ENCODE results near the gene CSTPP1. TPM values are rescaled to one million over a fixed set of nuclear protein-coding genes. Genes with fewer than 3 reads are reported as not detected.

The CSTPP1 gene
- polyA plus RNA-seq, 1 experiment, result 48.7 TPM

DNA sequence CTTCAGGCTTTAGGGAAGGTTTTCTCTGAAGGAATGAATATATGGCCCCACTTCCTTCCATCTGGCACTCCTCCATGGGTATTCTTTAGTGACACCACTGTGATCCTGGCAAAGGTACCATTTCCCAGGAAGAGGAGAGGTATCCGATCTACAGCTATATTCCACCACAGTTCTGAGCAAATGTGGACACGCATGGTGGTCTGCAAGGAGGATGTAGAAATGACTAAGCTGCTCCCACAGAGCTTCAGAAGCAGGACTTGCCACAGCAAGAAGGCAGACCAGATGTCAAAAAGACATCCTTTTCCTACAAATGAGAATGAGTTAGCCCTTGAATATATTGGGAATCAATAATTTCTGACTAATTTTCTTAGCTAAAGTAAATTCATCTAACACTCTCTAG is 194.6 kb downstream of the CSTPP1 start:
- ChIA-PET POLR2A (no interaction called here), CTCF (interaction anchor here (0.6 to 1.5 kb wide), 4 partner anchors 9 to 147 kb away, joined by 3 to 6 read pairs (median 4); no protein-coding TSS in a partner anchor)
- Histone ChIP-seq H3K27me3 (ENCODE audit: control insufficient read depth, insufficient read depth, low read length) (no peaks in the 10 kb centered on the region), H3K36me3 (ENCODE audit: control insufficient read depth, insufficient read depth, low read length) (no peaks in the 10 kb centered on the region), H3K4me3 (ENCODE audit: low read depth, low read length) (no peak overlapping the region)
- TF ChIP-seq, protein P1, sequence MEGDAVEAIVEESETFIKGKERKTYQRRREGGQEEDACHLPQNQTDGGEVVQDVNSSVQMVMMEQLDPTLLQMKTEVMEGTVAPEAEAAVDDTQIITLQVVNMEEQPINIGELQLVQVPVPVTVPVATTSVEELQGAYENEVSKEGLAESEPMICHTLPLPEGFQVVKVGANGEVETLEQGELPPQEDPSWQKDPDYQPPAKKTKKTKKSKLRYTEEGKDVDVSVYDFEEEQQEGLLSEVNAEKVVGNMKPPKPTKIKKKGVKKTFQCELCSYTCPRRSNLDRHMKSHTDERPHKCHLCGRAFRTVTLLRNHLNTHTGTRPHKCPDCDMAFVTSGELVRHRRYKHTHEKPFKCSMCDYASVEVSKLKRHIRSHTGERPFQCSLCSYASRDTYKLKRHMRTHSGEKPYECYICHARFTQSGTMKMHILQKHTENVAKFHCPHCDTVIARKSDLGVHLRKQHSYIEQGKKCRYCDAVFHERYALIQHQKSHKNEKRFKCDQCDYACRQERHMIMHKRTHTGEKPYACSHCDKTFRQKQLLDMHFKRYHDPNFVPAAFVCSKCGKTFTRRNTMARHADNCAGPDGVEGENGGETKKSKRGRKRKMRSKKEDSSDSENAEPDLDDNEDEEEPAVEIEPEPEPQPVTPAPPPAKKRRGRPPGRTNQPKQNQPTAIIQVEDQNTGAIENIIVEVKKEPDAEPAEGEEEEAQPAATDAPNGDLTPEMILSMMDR (IDR thresholded peaks at IDR 0.05; ENCODE audit: insufficient read depth, low read depth, low read length), result no peak
- no peak for DNase-seq (ENCODE audit: low read depth)

DNA sequence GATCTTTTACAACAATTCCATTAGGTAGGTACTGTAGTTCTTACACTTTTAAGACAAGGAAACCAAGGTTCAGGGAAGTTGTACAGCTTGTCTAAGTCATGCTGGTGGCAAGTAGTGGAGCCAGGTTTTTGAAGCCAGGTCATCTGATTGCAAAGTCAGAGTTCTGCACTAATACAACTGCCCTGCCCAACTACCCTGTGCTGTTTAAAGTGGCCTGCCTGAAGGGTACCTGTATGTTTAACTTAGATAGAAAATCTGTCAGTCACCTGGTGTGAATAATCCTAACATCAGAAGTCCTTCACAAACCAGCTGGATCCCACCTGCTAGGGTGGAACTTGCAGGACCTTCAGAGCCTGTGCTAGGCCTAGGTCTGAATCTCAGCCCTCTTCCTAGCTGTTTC is 195.9 kb downstream of the CSTPP1 start:
- DNase-seq (ENCODE audit: low read depth), result no peak
- CTCF ChIA-PET, result interaction anchor here (2.3 to 2.7 kb wide), 2 partner anchors 10 to 20 kb away, joined by 6 read pairs; no protein-coding TSS in a partner anchor
- Histone ChIP-seq H3K36me3 (ENCODE audit: control insufficient read depth, insufficient read depth, low read length) (no peaks in the 10 kb centered on the region), H3K4me3 (ENCODE audit: low read depth, low read length) (no peak overlapping the region), H3K27me3 (ENCODE audit: control insufficient read depth, insufficient read depth, low read length) (no peaks in the 10 kb centered on the region)
- POLR2A ChIA-PET, result no interaction called here
- TF ChIP-seq, protein P1 (IDR thresholded peaks at IDR 0.05; ENCODE audit: insufficient read depth, low read depth, low read length), result no peak

DNA sequence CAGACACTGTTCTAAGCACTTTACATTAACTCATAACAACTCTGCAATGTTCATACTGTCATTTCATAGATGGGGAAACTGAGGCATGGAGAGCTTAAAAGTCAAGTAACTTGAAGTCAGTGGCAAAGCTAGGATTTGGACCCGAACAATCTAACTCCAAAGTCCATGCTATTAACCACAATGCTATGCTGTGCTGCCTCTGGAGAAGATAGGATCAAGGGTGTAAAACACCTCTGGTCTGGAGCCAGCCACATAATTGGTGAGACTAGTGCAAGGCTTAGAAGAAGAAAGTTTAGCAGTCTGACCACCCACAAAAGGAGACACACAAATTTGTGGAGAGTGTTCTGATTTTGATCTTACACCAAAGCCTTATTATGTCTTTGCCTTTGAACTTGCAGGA is 196.4 kb downstream of the CSTPP1 start:
- H3K4me3 ChIP-seq (ENCODE audit: low read depth, low read length), result no peak overlapping the region
- no peaks in the 10 kb centered on the region for H3K36me3 ChIP-seq (ENCODE audit: control insufficient read depth, insufficient read depth, low read length)
- ChIA-PET POLR2A (no interaction called here), CTCF (interaction anchor here (2.3 to 2.7 kb wide), 2 partner anchors 10 to 20 kb away, joined by 6 read pairs; no protein-coding TSS in a partner anchor)
- DNase-seq (ENCODE audit: low read depth), result no peak
- H3K27me3 ChIP-seq (ENCODE audit: control insufficient read depth, insufficient read depth, low read length), result no peaks in the 10 kb centered on the region
- TF ChIP-seq, protein P1 (IDR thresholded peaks at IDR 0.05; ENCODE audit: insufficient read depth, low read depth, low read length), result no peak

DNA sequence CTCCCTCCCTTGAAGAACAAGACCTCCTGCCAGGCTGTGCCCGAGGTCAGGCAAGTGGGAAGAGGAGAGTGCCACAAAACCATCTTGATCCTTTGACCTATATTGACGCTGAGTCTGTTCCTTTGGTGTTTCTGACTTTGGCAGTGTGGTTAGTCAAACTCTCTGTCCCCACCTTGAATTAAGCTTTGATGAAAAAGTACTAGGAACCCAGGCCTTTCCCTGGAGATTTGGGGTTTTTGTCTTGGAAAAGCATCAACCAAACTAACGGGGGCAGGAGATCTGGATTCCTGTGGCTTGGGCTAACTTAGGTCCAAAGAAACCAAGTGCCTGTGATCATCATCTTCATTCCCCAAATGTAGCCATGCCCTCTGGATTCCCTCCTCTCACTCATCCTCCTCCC is 199.8 kb downstream of the CSTPP1 start:
- no peak overlapping the region for H3K4me3 ChIP-seq (ENCODE audit: low read depth, low read length)
- no peaks in the 10 kb centered on the region for H3K27me3 ChIP-seq (ENCODE audit: control insufficient read depth, insufficient read depth, low read length)
- CTCF ChIA-PET, result no interaction called here
- no peaks in the 10 kb centered on the region; the same call in 1 of the 2 replicates for H3K36me3 ChIP-seq (ENCODE audit: control insufficient read depth, insufficient read depth, low read length)
- TF ChIP-seq, protein P1 (IDR thresholded peaks at IDR 0.05; ENCODE audit: insufficient read depth, low read depth, low read length), result no peak
- DNase-seq (ENCODE audit: low read depth), result no peak
- POLR2A ChIA-PET, result no interaction called here

DNA sequence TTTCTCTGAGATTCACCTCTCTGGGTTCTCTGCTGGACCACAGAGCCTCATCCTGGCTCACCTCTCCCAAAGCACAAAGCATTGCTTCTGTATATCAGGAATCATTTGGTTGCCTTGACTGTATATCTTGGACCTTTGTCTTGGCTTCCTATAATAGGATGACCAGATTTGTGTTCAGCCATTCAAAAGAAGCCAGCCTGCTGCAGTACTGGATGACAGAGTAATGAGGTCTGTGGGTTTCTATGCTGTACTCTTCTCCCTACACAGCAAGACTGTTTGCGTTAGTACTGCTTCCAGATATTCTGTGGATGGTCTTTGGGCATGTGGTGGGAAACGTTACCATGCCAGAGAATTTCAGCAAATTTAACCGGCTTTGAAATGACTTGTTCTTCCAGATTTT is 200.4 kb downstream of the CSTPP1 start:
- H3K27me3 ChIP-seq (ENCODE audit: control insufficient read depth, insufficient read depth, low read length), result no peaks in the 10 kb centered on the region
- TF ChIP-seq, protein P1 (IDR thresholded peaks at IDR 0.05; ENCODE audit: insufficient read depth, low read depth, low read length), result no peak
- ChIA-PET POLR2A (no interaction called here), CTCF (no interaction called here)
- H3K4me3 ChIP-seq (ENCODE audit: low read depth, low read length), result no peak overlapping the region
- no peaks in the 10 kb centered on the region; the same call in 1 of the 2 replicates for H3K36me3 ChIP-seq (ENCODE audit: control insufficient read depth, insufficient read depth, low read length)
- DNase-seq (ENCODE audit: low read depth), result no peak
